ENCODE results near the gene HSPB3. TPM values are rescaled to one million over a fixed set of nuclear protein-coding genes. Genes with fewer than 3 reads are reported as not detected.
"Not testable (repeated sequence)": the region's sequence is repeated elsewhere in the genome, so short reads cannot be mapped to it uniquely, and the experiment has no call there.

The HSPB3 gene
- total and polyA plus RNA-seq, 12 donors: 167 to 670 (median 350) TPM

- Histone ChIP-seq H3K4me1 (peaks cover 0 to 3% (median 0%) of the 10 kb centered on the region in 9 donors), H3K4me3 (no peak overlapping the region), H3K27me3 (no peaks in the 10 kb centered on the region), H3K27ac (no peak overlapping the region), H3K36me3 (no peaks in the 10 kb centered on the region), H3K9me3 (peaks cover 0 to 5% (median 0%) of the 10 kb centered on the region in 11 donors)
- ATAC-seq (no peak), DNase-seq (no peak)
- intact Hi-C loops (cut with DNase I): loop anchor here in 2 of 10 donors (5.0 kb wide), 1 partner anchor 37 kb away; no protein-coding TSS in a partner anchor
- TF ChIP-seq, protein P1, sequence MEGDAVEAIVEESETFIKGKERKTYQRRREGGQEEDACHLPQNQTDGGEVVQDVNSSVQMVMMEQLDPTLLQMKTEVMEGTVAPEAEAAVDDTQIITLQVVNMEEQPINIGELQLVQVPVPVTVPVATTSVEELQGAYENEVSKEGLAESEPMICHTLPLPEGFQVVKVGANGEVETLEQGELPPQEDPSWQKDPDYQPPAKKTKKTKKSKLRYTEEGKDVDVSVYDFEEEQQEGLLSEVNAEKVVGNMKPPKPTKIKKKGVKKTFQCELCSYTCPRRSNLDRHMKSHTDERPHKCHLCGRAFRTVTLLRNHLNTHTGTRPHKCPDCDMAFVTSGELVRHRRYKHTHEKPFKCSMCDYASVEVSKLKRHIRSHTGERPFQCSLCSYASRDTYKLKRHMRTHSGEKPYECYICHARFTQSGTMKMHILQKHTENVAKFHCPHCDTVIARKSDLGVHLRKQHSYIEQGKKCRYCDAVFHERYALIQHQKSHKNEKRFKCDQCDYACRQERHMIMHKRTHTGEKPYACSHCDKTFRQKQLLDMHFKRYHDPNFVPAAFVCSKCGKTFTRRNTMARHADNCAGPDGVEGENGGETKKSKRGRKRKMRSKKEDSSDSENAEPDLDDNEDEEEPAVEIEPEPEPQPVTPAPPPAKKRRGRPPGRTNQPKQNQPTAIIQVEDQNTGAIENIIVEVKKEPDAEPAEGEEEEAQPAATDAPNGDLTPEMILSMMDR (IDR thresholded peaks at IDR 0.05): no peak
- 81 to 86% methylated on average over 5 of the region's 5 CpGs for WGBS, 2 donors
Measured at GRCh38 chr5:54484219-54484894, 28.9 kb downstream of the HSPB3 start.

GRCh38 chr5:54485659-54486058 is 30.2 kb downstream of the HSPB3 start:
- H3K27me3 ChIP-seq: not testable (repeated sequence)
- intact Hi-C loops (cut with DNase I): loop anchor here in 5 of 10 donors (5.0 kb wide), 5 partner anchors 43 to 243 kb away; no protein-coding TSS in a partner anchor

GRCh38 chr5:54489648-54489979 is 34.1 kb downstream of the HSPB3 start:
- H3K27me3 ChIP-seq, H3K4me3 ChIP-seq, DNase-seq, H3K4me1 ChIP-seq, H3K9me3 ChIP-seq, ATAC-seq, H3K27ac ChIP-seq, H3K36me3 ChIP-seq: not testable (repeated sequence)
- 25 to 50% methylated on average over 2 of the region's 2 CpGs for WGBS, 2 donors
- intact Hi-C loops (cut with DNase I): loop anchor here in 7 of 10 donors (2.0 to 5.0 kb wide), 7 partner anchors 47 to 247 kb away; partner anchors contain the start of gene ARL15 (in 1 of the 7)
- TF ChIP-seq, protein P1 (IDR thresholded peaks at IDR 0.05): peak in 2 of 9 donors; percentile 6 to 7

More at GRCh38 chr5:54485659-54486058, 30.2 kb downstream of the HSPB3 start:
- H3K36me3 ChIP-seq, ATAC-seq, H3K4me3 ChIP-seq, H3K4me1 ChIP-seq, DNase-seq, H3K9me3 ChIP-seq, H3K27ac ChIP-seq: not testable (repeated sequence)

- DNase-seq (no peak), ATAC-seq (no peak)
- H3K36me3 ChIP-seq: no peaks in the 10 kb centered on the region
- TF ChIP-seq, protein P1 (IDR thresholded peaks at IDR 0.05): no peak
- no peaks in the 10 kb centered on the region for H3K9me3 ChIP-seq
- H3K4me3 ChIP-seq: no peak overlapping the region
- H3K27ac ChIP-seq: no peak overlapping the region
- intact Hi-C loops (cut with DNase I): loop anchor here in 7 of 10 donors (5.0 to 10.0 kb wide), 9 partner anchors 49 to 249 kb away; partner anchors contain the start of gene ARL15 (in 2 of the 7)
- no peaks in the 10 kb centered on the region for H3K27me3 ChIP-seq
- peaks cover 0 to 5% (median 0%) of the 10 kb centered on the region in 9 donors for H3K4me1 ChIP-seq
- 95 to 98% methylated on average over 1 of the region's 1 CpG for WGBS, 2 donors
Measured at GRCh38 chr5:54491326-54491725, 35.8 kb downstream of the HSPB3 start.

DNA sequence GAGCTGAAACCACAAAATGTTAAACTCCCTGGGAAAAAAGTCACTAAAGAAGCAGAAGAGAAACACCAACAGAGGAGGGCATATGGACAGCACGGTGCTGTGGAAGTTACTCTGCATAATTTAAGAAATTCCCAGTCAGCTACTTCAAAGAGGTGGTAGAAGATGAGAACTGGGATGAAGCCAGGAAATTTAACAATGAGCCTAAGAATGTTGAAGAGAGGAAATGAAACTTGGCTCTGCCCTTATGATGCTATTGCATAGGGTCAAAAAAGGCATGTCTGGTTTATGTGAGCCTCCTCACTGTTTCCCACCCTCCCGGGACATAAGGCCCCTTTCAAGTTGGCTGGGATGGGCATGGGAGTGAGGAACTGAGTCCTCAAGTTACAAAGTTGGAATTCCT is 36.7 kb downstream of the HSPB3 start:
- intact Hi-C loops (cut with DNase I): loop anchor here in 7 of 10 donors (5.0 to 10.0 kb wide), 9 partner anchors 50 to 250 kb away; partner anchors contain the start of gene ARL15 (in 2 of the 7)
- TF ChIP-seq, protein P1 (IDR thresholded peaks at IDR 0.05): no peak
- H3K4me3 ChIP-seq: no peak overlapping the region
- H3K27ac ChIP-seq: no peak overlapping the region
- WGBS, 2 donors: 34 to 45% methylated on average over 2 of the region's 2 CpGs
- DNase-seq (no peak), ATAC-seq (no peak)
- no peaks in the 10 kb centered on the region for H3K36me3 ChIP-seq
- peaks cover 0 to 5% (median 0%) of the 10 kb centered on the region in 9 donors for H3K4me1 ChIP-seq
- no peaks in the 10 kb centered on the region for H3K27me3 ChIP-seq
- no peaks in the 10 kb centered on the region for H3K9me3 ChIP-seq

Data from heart right ventricle (tissue), 16 donors.